ENCODE data around the gene HECW1.

DNA sequence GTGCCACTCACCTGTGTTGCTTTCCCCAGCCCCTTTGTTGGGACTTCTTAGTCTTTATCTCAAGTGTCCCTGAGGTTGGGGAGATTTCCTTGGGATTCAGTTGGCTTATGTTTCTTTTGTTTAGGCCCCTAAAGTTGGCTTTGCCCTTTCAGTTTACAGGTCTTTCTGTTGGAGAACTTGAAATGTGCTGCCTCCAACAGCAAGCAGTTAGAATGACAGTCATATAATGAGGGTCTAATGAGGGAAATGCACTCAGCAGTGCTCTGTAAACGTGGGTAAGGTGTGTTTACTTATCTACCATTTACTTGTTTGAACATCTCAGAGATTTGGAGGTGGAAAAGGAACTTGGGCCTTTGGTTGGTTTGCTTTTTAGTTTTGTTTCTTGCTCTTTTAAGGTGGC, 279.1 kb downstream of the HECW1 start:
- TF ChIP-seq, protein P1, sequence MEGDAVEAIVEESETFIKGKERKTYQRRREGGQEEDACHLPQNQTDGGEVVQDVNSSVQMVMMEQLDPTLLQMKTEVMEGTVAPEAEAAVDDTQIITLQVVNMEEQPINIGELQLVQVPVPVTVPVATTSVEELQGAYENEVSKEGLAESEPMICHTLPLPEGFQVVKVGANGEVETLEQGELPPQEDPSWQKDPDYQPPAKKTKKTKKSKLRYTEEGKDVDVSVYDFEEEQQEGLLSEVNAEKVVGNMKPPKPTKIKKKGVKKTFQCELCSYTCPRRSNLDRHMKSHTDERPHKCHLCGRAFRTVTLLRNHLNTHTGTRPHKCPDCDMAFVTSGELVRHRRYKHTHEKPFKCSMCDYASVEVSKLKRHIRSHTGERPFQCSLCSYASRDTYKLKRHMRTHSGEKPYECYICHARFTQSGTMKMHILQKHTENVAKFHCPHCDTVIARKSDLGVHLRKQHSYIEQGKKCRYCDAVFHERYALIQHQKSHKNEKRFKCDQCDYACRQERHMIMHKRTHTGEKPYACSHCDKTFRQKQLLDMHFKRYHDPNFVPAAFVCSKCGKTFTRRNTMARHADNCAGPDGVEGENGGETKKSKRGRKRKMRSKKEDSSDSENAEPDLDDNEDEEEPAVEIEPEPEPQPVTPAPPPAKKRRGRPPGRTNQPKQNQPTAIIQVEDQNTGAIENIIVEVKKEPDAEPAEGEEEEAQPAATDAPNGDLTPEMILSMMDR (IDR thresholded peaks at IDR 0.05), result no peak
- TF ChIP-seq POLR2A (IDR thresholded peaks at IDR 0.05), result no peak

Measured in heart left ventricle (tissue), 13 donors.